Mesothelial cell of epicardium (in vitro differentiated cells): ENCODE data around the gene PASK. TPM values are rescaled to one million over a fixed set of nuclear protein-coding genes. Genes with fewer than 3 reads are reported as not detected.
"Not testable (repeated sequence)": the region's sequence is repeated elsewhere in the genome, so short reads cannot be mapped to it uniquely, and the experiment has no call there.

Experiments
- DNase-seq, 2 experiments: peaks; one replicate each; pipeline ENCODE4 v3.0.0; 2021; ENCODE audit warnings: low spot score in 2 of 2; ENCODE audit not compliant: unreplicated experiment in 2 of 2
- H3K27ac Mint-ChIP-seq: 2 replicates; pipeline ENCODE4 v1.8.0; 2021; ENCODE audit warnings: mixed read lengths
- H3K27me3 Mint-ChIP-seq: 2 replicates; pipeline ENCODE4 v1.8.0; 2021; ENCODE audit warnings: low read depth, mixed read lengths
- H3K36me3 Mint-ChIP-seq: 2 replicates; pipeline ENCODE4 v1.8.0; 2021; ENCODE audit warnings: mixed read lengths
- H3K4me1 Mint-ChIP-seq: 2 replicates; pipeline ENCODE4 v1.8.0; 2021; ENCODE audit warnings: mixed read lengths
- H3K4me3 Mint-ChIP-seq: 2 replicates; pipeline ENCODE4 v1.8.0; 2021; ENCODE audit warnings: mild to moderate bottlenecking, moderate library complexity, mixed read lengths
- H3K9me3 Mint-ChIP-seq: 2 replicates; pipeline ENCODE4 v1.8.0; 2021; ENCODE audit warnings: mixed read lengths
- total RNA-seq: library from RNA; stranded (reverse); gene quantifications from 3 replicates; pipeline ENCODE4 v1.2.1, GENCODE V29; 2021
- TF ChIP-seq, protein P1 (sequence below): fragments of 200-600 bp; sonication (generic); IDR thresholded peaks from one replicate; pipeline ENCODE4 v1.5.0; 2021; ENCODE audit warnings: antibody characterized with exemption; ENCODE audit not compliant: unreplicated experiment

The PASK gene
- total RNA-seq, 1 donor from 2014 or later: 26.1 TPM

DNA sequence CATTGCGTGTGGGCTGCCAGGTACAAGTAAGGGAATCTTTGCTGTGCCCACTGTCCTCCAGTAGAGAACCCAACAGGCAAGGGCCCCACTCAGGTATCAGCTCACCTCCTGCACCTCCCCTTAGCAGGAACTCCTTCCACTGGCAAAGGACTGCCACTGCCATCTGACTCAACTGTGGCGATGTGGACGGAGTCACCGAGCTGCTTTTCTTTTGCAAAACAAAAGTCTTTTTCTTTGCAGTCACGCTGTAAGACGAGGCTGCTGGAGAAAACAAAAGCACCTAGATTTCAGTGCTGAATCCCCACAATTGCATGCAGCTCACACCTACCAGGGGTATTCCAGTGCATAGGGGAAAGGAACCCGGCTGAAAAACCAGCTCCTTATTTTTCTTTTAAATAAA lies 55.1 kb downstream of the PASK start:
- H3K27ac Mint-ChIP-seq: no peak overlapping the region
- TF ChIP-seq, protein P1, sequence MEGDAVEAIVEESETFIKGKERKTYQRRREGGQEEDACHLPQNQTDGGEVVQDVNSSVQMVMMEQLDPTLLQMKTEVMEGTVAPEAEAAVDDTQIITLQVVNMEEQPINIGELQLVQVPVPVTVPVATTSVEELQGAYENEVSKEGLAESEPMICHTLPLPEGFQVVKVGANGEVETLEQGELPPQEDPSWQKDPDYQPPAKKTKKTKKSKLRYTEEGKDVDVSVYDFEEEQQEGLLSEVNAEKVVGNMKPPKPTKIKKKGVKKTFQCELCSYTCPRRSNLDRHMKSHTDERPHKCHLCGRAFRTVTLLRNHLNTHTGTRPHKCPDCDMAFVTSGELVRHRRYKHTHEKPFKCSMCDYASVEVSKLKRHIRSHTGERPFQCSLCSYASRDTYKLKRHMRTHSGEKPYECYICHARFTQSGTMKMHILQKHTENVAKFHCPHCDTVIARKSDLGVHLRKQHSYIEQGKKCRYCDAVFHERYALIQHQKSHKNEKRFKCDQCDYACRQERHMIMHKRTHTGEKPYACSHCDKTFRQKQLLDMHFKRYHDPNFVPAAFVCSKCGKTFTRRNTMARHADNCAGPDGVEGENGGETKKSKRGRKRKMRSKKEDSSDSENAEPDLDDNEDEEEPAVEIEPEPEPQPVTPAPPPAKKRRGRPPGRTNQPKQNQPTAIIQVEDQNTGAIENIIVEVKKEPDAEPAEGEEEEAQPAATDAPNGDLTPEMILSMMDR: no peak
- no peaks in the 10 kb centered on the region for H3K4me1 Mint-ChIP-seq
- no peak overlapping the region for H3K4me3 Mint-ChIP-seq
- DNase-seq: no peak
- no peaks in the 10 kb centered on the region for H3K9me3 Mint-ChIP-seq
- H3K27me3 Mint-ChIP-seq: no peaks in the 10 kb centered on the region
- peaks cover 31% of the 10 kb centered on the region for H3K36me3 Mint-ChIP-seq

- peaks cover 28% of the 10 kb centered on the region for H3K36me3 Mint-ChIP-seq
- H3K4me3 Mint-ChIP-seq, DNase-seq, H3K27ac Mint-ChIP-seq, H3K9me3 Mint-ChIP-seq, H3K4me1 Mint-ChIP-seq, H3K27me3 Mint-ChIP-seq: not testable (repeated sequence)
Observed at GRCh38 chr2:241093133-241093781, 56.0 kb downstream of the PASK start.

- Mint-ChIP-seq H3K27ac (no peak overlapping the region), H3K36me3 (peaks cover 32% of the 10 kb centered on the region)
- TF ChIP-seq, protein P1: no peak
Observed at GRCh38 chr2:241092677-241093076, 56.6 kb downstream of the PASK start.

DNA sequence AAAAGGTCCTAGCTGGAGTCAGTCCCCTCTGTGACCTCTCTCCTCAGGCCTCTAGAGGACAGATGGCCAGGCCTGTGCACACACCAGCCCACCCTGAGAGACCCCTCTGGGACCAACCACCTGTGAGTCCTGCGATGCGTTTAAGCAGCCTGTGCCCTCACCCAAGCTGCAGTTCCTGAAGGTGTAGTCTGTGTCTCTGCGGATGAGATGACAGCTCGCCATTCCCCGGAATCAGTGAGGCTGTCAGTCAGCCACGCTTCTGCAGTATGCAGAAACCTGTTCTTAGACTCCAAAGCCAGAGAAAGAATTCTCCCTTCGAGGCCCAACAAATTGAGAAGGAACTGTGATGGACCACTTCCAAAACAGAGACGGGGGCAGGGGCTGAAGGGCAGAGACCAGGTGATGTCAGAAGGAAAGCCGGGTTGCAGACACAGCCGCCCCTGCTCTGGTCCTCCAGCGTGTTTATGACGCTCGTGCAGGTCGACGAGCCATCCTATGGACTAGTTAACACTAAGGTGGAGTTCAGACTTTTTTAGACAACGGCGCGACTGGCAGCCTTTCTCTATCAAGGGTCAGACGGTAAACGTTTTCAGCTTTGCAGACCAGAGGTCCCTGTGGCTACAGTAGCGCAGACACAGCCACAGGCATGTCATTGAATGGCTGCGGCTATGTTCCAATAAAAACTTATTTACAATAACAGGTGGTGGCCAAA lies 57.4 kb downstream of the PASK start:
- DNase-seq: no peak
- H3K9me3 Mint-ChIP-seq: no peaks in the 10 kb centered on the region
- no peak overlapping the region for H3K27ac Mint-ChIP-seq
- TF ChIP-seq, protein P1: no peak
- no peak overlapping the region for H3K4me3 Mint-ChIP-seq
- H3K36me3 Mint-ChIP-seq: peaks cover 34% of the 10 kb centered on the region
- H3K4me1 Mint-ChIP-seq: no peaks in the 10 kb centered on the region
- no peaks in the 10 kb centered on the region for H3K27me3 Mint-ChIP-seq

More at GRCh38 chr2:241092677-241093076, 56.6 kb downstream of the PASK start:
- DNase-seq: no peak
- Mint-ChIP-seq H3K9me3 (no peaks in the 10 kb centered on the region), H3K4me3 (no peak overlapping the region), H3K27me3 (no peaks in the 10 kb centered on the region), H3K4me1 (no peaks in the 10 kb centered on the region)

GRCh38 chr2:241091201-241091600 lies 58.1 kb downstream of the PASK start:
- H3K27ac Mint-ChIP-seq: peak overlapping the region; percentile 1
- H3K4me3 Mint-ChIP-seq: no peak overlapping the region

More at GRCh38 chr2:241091201-241091600, 58.1 kb downstream of the PASK start:
- Mint-ChIP-seq H3K27me3 (no peaks in the 10 kb centered on the region), H3K4me1 (no peaks in the 10 kb centered on the region), H3K36me3 (peaks cover 37% of the 10 kb centered on the region), H3K9me3 (peaks cover 3% of the 10 kb centered on the region)
- TF ChIP-seq, protein P1: no peak
- DNase-seq: no peak
